Measurements from ENCODE around the gene PDE1C.

PDE1C gene

DNA sequence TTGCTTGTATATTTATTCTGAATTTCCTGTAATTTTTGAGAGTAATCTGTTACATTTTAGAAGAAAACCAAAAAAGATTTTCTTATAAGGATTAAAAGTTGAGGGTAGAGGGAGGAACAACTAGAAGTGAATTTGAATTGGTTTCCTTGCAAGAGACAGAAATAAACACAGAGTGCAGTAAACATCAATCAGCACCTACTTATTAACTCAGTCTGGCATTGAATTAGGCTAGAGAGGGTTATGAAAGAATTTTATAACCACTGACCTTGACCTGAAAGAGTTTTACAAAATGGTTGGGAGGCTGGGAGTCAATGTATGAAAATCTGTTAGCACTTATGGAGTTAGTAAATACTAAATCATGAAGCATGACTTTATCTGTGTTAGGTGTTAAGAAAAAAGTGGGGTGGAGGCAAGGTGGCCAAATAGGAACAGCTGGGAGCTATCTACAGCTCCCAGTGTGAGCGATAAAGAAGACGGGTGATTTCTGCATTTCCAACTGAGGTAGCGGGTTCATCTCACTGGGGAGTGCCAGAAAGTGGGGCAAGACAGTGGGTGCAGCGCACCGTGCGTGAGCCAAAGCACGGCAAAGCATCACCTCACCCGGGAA, 106.5 kb downstream of the PDE1C start:
- Histone ChIP-seq H3K27ac (ENCODE audit: low read depth, low read length) (no peak overlapping the region), H3K4me3 (ENCODE audit: low read length) (no peak overlapping the region), H3K9ac (ENCODE audit: low read length) (no peak overlapping the region)

DNA sequence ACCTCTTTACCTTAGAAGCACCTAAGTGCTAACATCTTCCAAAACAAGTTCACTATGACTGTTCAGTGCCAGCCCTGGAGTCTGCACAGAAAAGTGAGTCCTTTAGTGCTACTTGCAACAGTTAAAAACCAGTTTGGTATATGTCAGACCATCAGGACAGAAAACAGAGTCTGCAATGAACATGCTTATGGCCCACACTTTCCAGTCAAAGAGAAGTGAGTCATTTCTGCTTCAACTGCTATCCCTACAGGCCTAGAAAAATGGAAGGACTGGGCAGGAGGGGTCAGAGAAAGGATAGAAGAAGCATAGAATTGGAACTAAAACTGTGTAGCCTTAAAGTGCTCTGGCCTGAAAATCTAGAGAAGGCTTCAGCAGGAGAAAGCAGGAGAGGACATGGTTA, 108.0 kb downstream of the PDE1C start:
- no peaks in the 10 kb centered on the region for H3K4me1 ChIP-seq (ENCODE audit: control insufficient read depth, insufficient read depth, low read length)
- H3K36me3 ChIP-seq (ENCODE audit: control insufficient read depth, insufficient read depth, low read length): no peaks in the 10 kb centered on the region
- no peak overlapping the region for H3K4me3 ChIP-seq (ENCODE audit: low read length)
- H3K27ac ChIP-seq (ENCODE audit: low read depth, low read length): no peak overlapping the region
- H3K9ac ChIP-seq (ENCODE audit: low read length): no peak overlapping the region
- H3K27me3 ChIP-seq (ENCODE audit: control insufficient read depth, insufficient read depth, low read length): no peaks in the 10 kb centered on the region

More for the DNA sequence above, 106.5 kb downstream of the PDE1C start:
- Histone ChIP-seq H3K36me3 (ENCODE audit: control insufficient read depth, insufficient read depth, low read length) (no peaks in the 10 kb centered on the region), H3K27me3 (ENCODE audit: control insufficient read depth, insufficient read depth, low read length) (no peaks in the 10 kb centered on the region), H3K4me1 (ENCODE audit: control insufficient read depth, insufficient read depth, low read length) (no peaks in the 10 kb centered on the region)

DNA sequence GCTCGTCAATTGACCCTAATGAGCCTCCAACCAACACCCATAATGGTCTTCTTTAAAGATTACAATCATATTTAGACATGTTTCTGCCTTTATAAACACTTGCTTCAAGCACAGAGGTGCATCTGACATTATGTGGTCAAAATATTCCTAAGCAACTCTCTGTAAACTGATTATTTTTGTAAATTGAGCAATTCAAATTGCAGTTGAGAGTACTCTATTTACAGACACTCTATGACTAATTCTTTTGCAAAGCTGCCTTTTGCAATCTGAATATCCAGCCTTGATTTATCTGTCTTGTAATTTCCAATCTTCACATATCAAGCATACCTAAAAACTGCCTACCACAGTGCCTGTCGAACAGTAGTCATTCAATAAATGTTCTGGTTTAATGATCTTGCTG, 112.0 kb downstream of the PDE1C start:
- Histone ChIP-seq H3K4me1 (ENCODE audit: control insufficient read depth, insufficient read depth, low read length) (no peaks in the 10 kb centered on the region), H3K9ac (ENCODE audit: low read length) (no peak overlapping the region), H3K4me3 (ENCODE audit: low read length) (no peak overlapping the region), H3K36me3 (ENCODE audit: control insufficient read depth, insufficient read depth, low read length) (no peaks in the 10 kb centered on the region), H3K27ac (ENCODE audit: low read depth, low read length) (no peak overlapping the region), H3K27me3 (ENCODE audit: control insufficient read depth, insufficient read depth, low read length) (no peaks in the 10 kb centered on the region)

DNA sequence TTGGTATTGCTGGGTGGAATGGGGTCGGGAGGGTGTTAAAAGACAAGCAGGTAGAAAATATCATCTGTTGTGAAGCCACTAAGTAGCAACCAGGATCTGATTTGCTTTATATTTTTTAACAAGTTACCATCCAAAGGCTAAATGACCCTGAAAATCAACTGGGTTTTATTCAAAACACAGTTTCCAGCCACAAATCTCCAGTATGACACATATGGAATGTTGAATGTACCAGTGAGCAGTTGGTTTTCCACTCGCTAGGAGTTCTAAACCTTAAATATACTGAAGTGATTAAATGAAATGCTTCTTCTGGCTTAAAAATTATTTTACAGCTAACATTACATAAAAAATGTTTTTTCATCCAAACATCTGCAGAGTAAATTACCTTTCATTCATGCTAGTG, 112.5 kb downstream of the PDE1C start:
- no peaks in the 10 kb centered on the region for H3K36me3 ChIP-seq (ENCODE audit: control insufficient read depth, insufficient read depth, low read length)
- no peak overlapping the region for H3K9ac ChIP-seq (ENCODE audit: low read length)
- H3K27me3 ChIP-seq (ENCODE audit: control insufficient read depth, insufficient read depth, low read length): no peaks in the 10 kb centered on the region
- no peak overlapping the region for H3K27ac ChIP-seq (ENCODE audit: low read depth, low read length)
- H3K4me3 ChIP-seq (ENCODE audit: low read length): no peak overlapping the region
- no peaks in the 10 kb centered on the region for H3K4me1 ChIP-seq (ENCODE audit: control insufficient read depth, insufficient read depth, low read length)

DNA sequence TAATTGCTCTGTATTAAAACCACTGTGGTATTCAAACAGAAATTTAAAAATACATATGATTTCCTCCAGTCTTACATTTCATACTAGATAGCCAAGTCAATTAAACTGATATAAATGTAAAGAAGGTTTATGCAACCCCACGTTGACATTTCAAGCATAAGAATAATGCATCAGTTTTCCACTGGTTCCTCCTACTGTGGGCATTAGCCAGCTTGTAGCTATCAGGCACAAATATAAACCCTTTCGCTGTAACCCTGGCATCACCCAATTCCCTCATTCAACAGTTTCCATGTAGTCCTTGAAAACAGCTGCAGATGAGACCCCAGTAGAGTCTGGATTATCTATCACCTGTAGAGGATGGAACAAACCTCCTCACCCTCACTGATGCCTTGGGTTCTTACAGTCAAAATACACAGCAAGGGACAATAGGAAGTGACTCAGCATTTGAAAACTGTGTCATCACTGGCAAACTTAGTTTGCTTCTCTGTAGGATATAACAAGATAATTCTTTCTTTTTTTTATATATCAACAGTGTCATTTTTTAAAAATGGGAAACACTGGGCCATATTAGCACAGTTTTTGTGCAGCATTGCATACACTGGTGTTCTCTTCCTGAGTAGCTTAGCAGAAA, 113.0 kb downstream of the PDE1C start:
- Histone ChIP-seq H3K4me3 (ENCODE audit: low read length) (no peak overlapping the region), H3K4me1 (ENCODE audit: control insufficient read depth, insufficient read depth, low read length) (no peaks in the 10 kb centered on the region), H3K27me3 (ENCODE audit: control insufficient read depth, insufficient read depth, low read length) (no peaks in the 10 kb centered on the region), H3K27ac (ENCODE audit: low read depth, low read length) (no peak overlapping the region), H3K36me3 (ENCODE audit: control insufficient read depth, insufficient read depth, low read length) (no peaks in the 10 kb centered on the region), H3K9ac (ENCODE audit: low read length) (no peak overlapping the region)

DNA sequence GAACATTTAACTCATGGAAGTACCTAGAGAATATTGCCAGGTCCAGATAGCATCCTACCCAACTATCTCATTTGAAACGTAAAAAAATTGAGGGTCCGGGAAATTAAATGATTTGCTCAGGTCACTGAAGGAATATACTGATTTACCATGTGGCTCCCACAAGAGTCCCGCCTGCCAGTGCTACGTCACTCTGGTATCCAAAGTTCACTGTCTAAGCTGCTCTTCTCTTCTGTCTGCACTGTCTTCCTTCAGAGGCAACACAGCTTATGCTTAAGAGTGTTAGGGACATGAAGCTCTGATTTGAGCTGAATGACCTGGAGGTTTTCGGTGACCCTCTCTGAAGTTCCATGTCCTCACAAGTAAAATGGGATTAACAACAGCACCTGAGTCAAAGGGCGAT, 114.6 kb downstream of the PDE1C start:
- H3K27me3 ChIP-seq (ENCODE audit: control insufficient read depth, insufficient read depth, low read length): no peaks in the 10 kb centered on the region
- H3K4me1 ChIP-seq (ENCODE audit: control insufficient read depth, insufficient read depth, low read length): no peaks in the 10 kb centered on the region
- no peak overlapping the region for H3K9ac ChIP-seq (ENCODE audit: low read length)
- no peak overlapping the region for H3K4me3 ChIP-seq (ENCODE audit: low read length)
- no peaks in the 10 kb centered on the region for H3K36me3 ChIP-seq (ENCODE audit: control insufficient read depth, insufficient read depth, low read length)
- H3K27ac ChIP-seq (ENCODE audit: low read depth, low read length): no peak overlapping the region

DNA sequence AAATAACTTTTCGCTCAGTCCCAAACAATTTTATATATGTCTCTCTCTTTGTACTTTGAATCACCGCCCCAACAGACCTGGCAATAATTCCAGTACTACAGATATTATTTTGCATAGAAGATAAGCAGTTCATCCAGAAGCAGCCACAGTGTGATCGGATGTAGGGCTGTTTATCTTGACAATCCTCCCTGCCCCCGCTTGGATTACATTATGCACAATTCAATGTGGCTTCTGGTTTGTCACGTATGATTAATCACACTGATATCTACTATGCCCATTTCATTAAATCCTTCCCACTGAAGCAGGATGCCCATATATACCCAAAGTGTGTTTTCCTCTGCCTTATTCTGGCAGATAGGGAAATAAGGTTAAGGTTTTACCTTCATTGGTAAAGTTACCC, 115.2 kb downstream of the PDE1C start:
- Histone ChIP-seq H3K36me3 (ENCODE audit: control insufficient read depth, insufficient read depth, low read length) (no peaks in the 10 kb centered on the region), H3K27ac (ENCODE audit: low read depth, low read length) (no peak overlapping the region), H3K4me3 (ENCODE audit: low read length) (no peak overlapping the region), H3K27me3 (ENCODE audit: control insufficient read depth, insufficient read depth, low read length) (no peaks in the 10 kb centered on the region), H3K4me1 (ENCODE audit: control insufficient read depth, insufficient read depth, low read length) (no peaks in the 10 kb centered on the region), H3K9ac (ENCODE audit: low read length) (no peak overlapping the region)

DNA sequence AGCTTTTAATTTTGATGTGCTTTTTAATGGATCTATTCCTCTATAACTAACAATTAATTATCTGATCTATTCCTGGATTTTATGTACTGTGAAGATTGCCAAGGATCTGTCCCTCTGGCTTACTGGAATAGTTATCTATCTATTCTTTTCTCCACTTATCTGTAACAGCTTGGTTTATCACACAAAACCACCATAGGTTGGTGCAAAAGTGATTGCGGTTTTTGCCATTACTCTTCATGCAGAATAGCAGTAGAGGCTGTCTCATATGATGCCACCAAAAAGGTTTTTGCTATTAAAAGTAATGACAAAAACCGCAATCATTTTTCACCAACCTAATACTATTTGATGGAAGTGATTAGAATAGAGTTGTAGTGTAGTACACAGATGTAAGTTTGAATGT, 115.7 kb downstream of the PDE1C start:
- no peaks in the 10 kb centered on the region for H3K36me3 ChIP-seq (ENCODE audit: control insufficient read depth, insufficient read depth, low read length)
- H3K4me1 ChIP-seq (ENCODE audit: control insufficient read depth, insufficient read depth, low read length): no peaks in the 10 kb centered on the region
- H3K27ac ChIP-seq (ENCODE audit: low read depth, low read length): no peak overlapping the region
- no peaks in the 10 kb centered on the region for H3K27me3 ChIP-seq (ENCODE audit: control insufficient read depth, insufficient read depth, low read length)
- H3K9ac ChIP-seq (ENCODE audit: low read length): no peak overlapping the region
- H3K4me3 ChIP-seq (ENCODE audit: low read length): no peak overlapping the region

DNA sequence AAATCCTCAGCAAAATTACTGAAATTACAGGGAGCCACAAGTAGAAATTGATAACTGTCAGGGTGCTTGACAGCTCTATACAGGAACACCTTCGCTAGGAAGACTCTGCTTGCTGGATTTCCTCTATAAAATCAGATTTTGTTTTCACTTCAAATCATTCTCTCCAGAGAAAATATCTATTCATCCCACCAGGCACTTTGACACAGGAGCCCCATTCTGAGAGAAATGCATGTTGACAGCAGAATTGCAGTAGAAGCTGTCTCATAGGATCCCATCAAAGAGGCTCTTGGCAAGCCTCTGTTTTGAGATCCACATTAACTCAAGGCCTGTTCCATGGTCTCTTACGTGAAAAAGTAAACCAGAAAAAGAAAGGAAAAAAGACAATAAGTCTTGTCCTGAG, 116.8 kb downstream of the PDE1C start:
- no peaks in the 10 kb centered on the region for H3K27me3 ChIP-seq (ENCODE audit: control insufficient read depth, insufficient read depth, low read length)
- H3K9ac ChIP-seq (ENCODE audit: low read length): no peak overlapping the region
- H3K27ac ChIP-seq (ENCODE audit: low read depth, low read length): no peak overlapping the region
- H3K36me3 ChIP-seq (ENCODE audit: control insufficient read depth, insufficient read depth, low read length): no peaks in the 10 kb centered on the region
- no peaks in the 10 kb centered on the region for H3K4me1 ChIP-seq (ENCODE audit: control insufficient read depth, insufficient read depth, low read length)
- no peak overlapping the region for H3K4me3 ChIP-seq (ENCODE audit: low read length)

DNA sequence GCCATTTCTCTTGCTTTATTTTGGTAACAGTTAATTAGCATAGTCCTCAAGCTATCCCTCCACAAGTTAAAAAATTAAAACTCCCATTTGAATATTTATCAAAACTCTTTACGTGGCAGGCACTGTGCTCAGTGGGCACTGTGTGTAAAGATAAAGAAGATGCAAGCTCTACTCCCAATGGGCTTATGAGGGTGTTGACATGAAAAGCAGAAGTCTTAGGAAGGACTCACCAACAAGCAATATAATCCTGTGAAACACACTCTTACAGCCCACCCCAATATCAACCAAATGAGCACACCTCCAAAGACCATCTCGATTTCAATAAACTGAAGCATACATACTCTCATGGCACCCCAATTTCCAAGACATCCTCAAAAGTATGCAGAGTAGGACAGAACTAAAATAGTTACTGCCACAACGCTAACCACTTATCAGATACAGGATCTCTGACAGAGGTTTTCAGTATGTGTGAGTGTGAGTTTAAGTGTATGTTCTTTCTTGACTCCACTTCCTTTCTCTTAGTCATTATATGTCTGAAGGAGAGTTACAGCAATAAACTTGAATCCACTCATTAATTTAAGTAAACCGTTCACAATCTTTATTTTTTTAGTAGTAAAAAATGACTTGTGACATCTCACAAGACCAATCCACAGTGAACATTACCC, 120.0 kb downstream of the PDE1C start:
- H3K27me3 ChIP-seq (ENCODE audit: control insufficient read depth, insufficient read depth, low read length): no peaks in the 10 kb centered on the region
- H3K4me3 ChIP-seq (ENCODE audit: low read length): no peak overlapping the region
- no peak overlapping the region for H3K27ac ChIP-seq (ENCODE audit: low read depth, low read length)
- H3K9ac ChIP-seq (ENCODE audit: low read length): no peak overlapping the region
- H3K36me3 ChIP-seq (ENCODE audit: control insufficient read depth, insufficient read depth, low read length): no peaks in the 10 kb centered on the region
- no peaks in the 10 kb centered on the region for H3K4me1 ChIP-seq (ENCODE audit: control insufficient read depth, insufficient read depth, low read length)

DNA sequence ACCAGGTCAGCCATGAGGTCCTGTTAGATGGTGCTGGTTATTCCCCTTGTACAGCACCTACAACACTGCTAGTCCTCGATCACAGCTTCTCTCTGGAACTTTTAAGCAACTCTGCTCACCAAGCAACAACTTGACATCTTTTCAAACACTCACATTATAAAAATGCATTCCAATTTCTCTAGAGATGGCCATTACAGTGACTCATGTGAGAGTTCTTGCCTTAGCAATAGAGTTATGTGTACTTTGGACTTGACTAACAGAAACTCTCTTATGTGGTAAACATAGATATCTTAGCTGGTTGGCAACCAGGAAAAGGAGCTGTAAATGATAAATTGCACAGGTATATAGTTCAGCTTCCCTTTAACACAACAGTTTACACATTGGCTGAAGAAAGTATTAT, 122.2 kb downstream of the PDE1C start:
- Histone ChIP-seq H3K4me3 (ENCODE audit: low read length) (no peak overlapping the region), H3K9ac (ENCODE audit: low read length) (no peak overlapping the region), H3K36me3 (ENCODE audit: control insufficient read depth, insufficient read depth, low read length) (no peaks in the 10 kb centered on the region), H3K27me3 (ENCODE audit: control insufficient read depth, insufficient read depth, low read length) (no peaks in the 10 kb centered on the region), H3K4me1 (ENCODE audit: control insufficient read depth, insufficient read depth, low read length) (no peaks in the 10 kb centered on the region), H3K27ac (ENCODE audit: low read depth, low read length) (no peak overlapping the region)

DNA sequence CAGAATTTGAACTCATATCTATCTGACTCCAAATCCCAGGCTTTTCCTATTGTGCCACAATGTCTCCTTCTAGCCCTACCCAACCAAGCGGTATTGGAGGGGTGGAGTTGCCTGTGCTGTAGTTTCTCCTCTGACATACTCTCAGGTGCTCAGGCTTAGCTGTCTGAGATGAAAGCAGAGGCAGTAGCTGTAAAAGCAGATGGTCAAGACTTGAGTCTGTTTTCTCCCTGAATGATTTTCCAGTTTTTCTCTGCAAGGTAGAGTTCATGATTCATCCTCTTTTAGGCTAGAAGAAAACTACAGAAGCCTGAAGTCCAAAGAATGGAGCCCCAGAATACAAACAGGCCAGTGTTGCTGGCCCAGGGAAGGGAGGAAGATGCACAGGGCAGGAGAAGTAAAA, 130.0 kb downstream of the PDE1C start:
- Histone ChIP-seq H3K27me3 (ENCODE audit: control insufficient read depth, insufficient read depth, low read length) (no peaks in the 10 kb centered on the region), H3K4me1 (ENCODE audit: control insufficient read depth, insufficient read depth, low read length) (no peaks in the 10 kb centered on the region), H3K4me3 (ENCODE audit: low read length) (no peak overlapping the region), H3K27ac (ENCODE audit: low read depth, low read length) (no peak overlapping the region), H3K9ac (ENCODE audit: low read length) (no peak overlapping the region), H3K36me3 (ENCODE audit: control insufficient read depth, insufficient read depth, low read length) (no peaks in the 10 kb centered on the region)

DNA sequence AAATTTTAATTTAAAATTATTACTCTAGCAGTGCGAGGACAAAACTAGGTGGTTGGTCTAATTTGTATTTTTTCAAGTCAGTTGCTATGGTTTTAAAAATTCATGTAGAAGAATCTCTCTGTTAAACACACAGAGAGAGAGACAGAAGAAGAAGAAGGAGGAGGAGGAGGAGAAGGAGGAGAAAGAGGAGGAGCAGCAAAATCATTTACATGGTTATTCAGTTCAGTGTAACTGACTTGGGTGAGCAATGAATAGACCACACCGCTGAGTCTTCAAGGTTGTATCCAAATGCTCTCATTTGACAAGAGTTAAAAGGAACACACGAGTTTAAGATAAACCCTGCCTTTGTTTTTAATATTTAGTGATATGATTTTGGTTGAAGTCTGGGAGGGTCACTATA, 131.1 kb downstream of the PDE1C start:
- no peak overlapping the region for H3K4me3 ChIP-seq (ENCODE audit: low read length)
- no peak overlapping the region for H3K27ac ChIP-seq (ENCODE audit: low read depth, low read length)
- H3K9ac ChIP-seq (ENCODE audit: low read length): no peak overlapping the region
- H3K4me1 ChIP-seq (ENCODE audit: control insufficient read depth, insufficient read depth, low read length): no peaks in the 10 kb centered on the region
- H3K27me3 ChIP-seq (ENCODE audit: control insufficient read depth, insufficient read depth, low read length): no peaks in the 10 kb centered on the region
- no peaks in the 10 kb centered on the region for H3K36me3 ChIP-seq (ENCODE audit: control insufficient read depth, insufficient read depth, low read length)

Data from rectal smooth muscle tissue (tissue), 1 donor.